HG03565 (cell line): ENCODE measurements around the gene FCHSD2.

Experiments used
- ATAC-seq: cut with Tn5 transposase; IDR thresholded peaks from one replicate; pipeline ENCODE4 v1.9.1; 2021; ENCODE audit warnings: mild to moderate bottlenecking, moderate library complexity; ENCODE audit not compliant: unreplicated experiment

The FCHSD2 gene

GRCh38 chr11:73142128-73142377, at the start of gene FCHSD2:
Gene FCHSD2, minus strand, starts transcription at chr11:73142318. Its CDS starts 441 bp downstream, at chr11:73141877.
- no peak for ATAC-seq

- no peak for ATAC-seq
These were observed 49.0 kb upstream of the FCHSD2 start for GRCh38 chr11:73191151-73191550.

- ATAC-seq = no peak
These were observed 48.4 kb upstream of the FCHSD2 start for GRCh38 chr11:73190557-73190885.

GRCh38 chr11:73189723-73190556, 47.8 kb upstream of the FCHSD2 start:
- no peak for ATAC-seq

- ATAC-seq = peak; percentile 40
These were observed 47.2 kb upstream of the FCHSD2 start for GRCh38 chr11:73189315-73189714.

GRCh38 chr11:73188301-73188700, 46.2 kb upstream of the FCHSD2 start:
- ATAC-seq = no peak

- no peak for ATAC-seq
These were observed 45.7 kb upstream of the FCHSD2 start for GRCh38 chr11:73187854-73188253.

- no peak for ATAC-seq
These were observed 44.8 kb upstream of the FCHSD2 start for GRCh38 chr11:73186886-73187285.

GRCh38 chr11:73186294-73186850, 44.3 kb upstream of the FCHSD2 start:
- no peak for ATAC-seq

- no peak for ATAC-seq
These were observed 43.7 kb upstream of the FCHSD2 start for GRCh38 chr11:73185680-73186293.

GRCh38 chr11:73184953-73185671, 43.0 kb upstream of the FCHSD2 start:
- no peak for ATAC-seq

GRCh38 chr11:73182824-73183321, 40.8 kb upstream of the FCHSD2 start:
- no peak for ATAC-seq

- no peak for ATAC-seq
These were observed 36.6 kb upstream of the FCHSD2 start for GRCh38 chr11:73178681-73179080.

GRCh38 chr11:73177778-73178539, 35.8 kb upstream of the FCHSD2 start:
- ATAC-seq = peak; percentile 57

GRCh38 chr11:73177380-73177777, 35.3 kb upstream of the FCHSD2 start:
- no peak for ATAC-seq

- no peak for ATAC-seq
These were observed 34.7 kb upstream of the FCHSD2 start for GRCh38 chr11:73176874-73177155.

- no peak for ATAC-seq
These were observed 34.2 kb upstream of the FCHSD2 start for GRCh38 chr11:73176145-73176873.

- ATAC-seq = no peak
These were observed 33.5 kb upstream of the FCHSD2 start for GRCh38 chr11:73175551-73176144.

GRCh38 chr11:73174495-73174791, 32.3 kb upstream of the FCHSD2 start:
- ATAC-seq = no peak

- no peak for ATAC-seq
These were observed 31.8 kb upstream of the FCHSD2 start for GRCh38 chr11:73173755-73174494.
